Activated gamma-delta T cell treated with Interleukin-2 at 50 U/mL for 16 hours (primary cell): ENCODE measurements around the gene ALOXE3.
"Not testable (repeated sequence)": the region's sequence is repeated elsewhere in the genome, so short reads cannot be mapped to it uniquely, and the experiment has no call there.

ENCODE experiments used
- DNase-seq: peaks from one replicate; pipeline ENCODE4 v3.0.0-alpha.2; 2020

ALOXE3 gene

DNA sequence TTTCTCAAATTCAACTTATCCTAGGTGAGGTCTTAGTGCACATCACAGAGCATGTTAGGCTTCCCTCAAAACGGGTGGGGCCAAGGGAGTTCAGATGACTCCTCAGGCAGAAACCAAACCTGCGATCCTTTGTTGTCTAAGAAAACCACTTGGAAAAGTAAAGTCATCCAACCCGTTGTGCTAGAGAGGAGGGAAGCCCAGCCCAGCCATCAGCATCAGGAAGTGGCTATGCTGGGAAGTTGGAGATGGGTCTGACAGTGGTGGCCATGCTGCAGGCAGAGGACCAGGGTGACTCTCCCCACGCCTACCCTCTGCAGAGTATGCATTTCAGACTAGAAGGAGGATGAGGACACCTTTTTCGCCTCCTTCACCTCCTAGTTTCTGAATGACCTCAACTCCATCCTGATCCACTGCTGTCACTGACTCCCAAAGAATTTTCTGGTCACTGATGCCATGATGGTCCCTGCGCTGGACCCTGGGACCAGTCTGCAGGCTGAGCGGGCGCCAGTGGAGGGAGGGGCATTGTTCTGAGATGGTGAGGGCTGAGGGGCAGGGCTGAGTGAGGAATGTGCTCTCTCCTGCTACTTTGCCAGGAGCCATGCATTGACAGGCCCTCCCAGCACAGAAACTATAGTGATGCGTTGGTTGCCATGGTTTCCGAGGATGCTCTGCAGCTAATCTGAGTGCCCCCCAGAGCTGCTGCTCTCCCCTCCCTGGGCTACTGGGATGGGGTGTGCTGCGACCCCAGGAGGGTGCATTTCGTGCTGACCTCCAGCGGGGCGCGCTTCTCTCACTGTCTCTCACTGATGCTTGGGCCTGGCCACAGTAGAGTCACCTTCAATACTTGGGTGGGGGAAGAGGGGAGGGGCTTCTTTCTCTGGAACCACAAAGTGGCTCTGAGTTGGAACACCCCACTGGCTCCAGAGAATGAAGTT, 51.2 kb downstream of the ALOXE3 start:
- DNase-seq, result no peak

DNA sequence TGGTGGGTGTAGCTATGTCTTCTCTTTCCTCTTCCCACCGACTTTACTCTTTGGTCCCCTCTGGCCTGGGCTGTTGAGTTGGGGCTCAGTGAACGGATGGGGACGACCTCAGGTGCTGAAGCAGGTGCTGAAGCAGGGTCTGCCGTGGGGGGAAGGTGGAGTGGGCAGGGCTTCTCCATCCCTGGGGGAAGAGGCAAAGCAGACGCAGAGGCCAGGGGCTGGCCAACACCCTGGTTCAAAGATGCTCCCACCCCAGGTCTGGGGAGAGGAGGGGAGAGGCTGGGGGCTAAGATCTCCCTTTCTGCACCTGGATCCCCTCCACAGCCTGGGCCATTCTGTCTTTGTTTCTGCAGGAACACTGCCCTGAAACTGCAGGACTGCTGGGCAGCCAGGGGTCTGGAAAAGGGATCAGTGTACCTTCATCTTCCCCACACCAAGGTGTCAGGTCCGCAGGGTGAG, 53.7 kb downstream of the ALOXE3 start:
- DNase-seq, result no peak

DNA sequence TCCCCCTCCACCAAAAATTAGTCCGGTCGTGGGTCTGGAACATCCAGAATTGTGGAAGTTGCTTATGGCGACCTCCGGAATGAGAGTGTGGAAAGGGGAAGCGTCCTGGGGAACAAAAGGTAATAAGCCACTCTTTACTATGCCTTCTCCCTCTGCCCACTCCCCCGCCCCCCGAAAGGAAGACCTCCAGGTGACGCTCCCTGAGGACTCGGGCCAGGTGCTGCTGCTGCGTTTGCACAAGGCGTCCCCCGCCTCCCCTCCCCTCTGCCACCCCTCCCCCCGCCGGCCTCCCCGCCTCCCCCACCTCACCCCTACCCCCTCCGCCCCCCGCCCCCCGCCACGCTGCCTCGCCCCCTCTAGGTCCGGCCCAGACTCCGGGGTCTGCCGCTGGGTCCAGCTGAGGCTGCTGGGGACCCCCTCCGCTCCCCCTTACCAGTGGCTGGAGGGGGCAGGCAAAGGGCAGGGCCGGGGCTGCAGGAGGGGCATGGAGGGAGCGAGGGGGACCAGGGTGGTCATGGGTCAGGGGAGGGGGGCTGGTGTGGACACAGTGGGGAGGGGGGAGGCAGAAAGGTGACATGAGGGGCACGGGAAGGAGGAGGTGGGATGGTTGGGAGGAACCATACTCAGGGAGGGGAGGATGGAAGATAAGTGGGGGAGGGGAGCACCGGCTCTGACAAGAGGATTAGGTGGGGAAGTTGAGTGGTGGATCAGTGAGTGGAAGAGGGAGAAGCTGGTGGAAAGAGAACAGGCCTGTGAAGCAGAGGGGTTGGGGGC, 54.4 kb downstream of the ALOXE3 start:
- no peak for DNase-seq

DNA sequence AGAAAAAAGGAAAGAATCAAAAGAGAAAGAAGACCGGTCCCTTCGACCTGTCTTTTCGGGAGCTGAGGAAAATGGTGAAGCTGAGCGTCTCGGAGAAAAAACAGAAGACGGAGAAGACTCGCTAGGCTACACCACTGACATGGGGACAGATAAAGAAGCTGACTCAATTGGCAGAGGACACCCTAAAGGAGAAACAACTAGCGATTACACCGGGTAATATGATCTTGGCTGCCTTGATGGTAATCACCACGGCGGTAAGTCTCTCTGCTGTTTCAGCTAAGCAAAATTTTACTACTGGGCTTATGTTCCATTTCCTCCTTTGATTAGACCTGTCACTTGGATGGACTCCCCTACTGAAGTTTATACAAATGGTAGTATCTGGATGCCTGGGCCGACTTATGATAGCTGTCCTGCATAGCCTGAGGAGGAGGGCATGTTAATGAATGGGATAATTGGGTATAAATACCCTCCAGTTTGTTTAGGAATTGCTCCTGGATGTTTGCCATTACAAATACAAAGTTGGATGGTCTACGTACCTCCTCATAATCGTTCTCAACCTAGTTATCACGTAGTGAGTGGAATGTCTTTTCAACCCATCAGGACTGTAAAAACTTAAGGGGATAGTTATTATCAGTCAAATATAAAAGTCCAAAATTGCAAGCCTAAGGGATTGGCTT, 55.4 kb downstream of the ALOXE3 start:
- no peak for DNase-seq

DNA sequence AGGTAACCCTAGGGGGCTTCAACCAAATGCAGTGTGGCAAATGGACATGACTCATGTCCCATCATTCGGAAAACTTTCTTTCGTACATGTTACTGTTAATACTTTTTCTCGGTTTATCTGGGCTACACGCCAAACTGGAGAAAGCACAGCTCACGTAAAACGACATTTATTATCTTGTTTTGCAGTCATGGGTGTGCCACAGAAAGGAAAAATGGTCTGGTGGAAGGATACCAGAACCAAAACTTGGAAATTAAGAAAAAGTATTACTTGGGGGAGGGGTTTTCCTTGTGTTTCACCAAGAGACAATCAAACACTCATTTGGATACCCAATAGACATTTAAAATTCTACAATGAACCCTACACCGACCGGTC, 55.9 kb downstream of the ALOXE3 start:
- no peak for DNase-seq

DNA sequence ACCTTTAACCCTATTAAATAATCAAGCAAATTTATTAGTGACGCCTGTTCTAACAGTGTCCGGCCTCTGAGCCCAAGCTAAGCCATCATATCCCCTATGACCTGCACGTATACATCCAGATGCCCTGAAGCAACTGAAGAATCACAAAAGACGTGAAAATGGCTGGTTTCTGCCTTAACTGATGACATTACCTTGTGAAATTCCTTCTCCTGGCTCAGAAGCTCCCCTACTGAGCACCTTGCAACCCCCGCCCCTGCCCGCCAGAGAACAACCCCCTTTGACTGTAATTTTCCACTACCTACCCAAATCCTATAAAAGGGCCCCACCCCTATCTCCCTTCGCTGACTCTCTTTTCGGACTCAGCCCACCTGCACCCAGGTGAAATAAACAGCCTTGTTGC, 56.5 kb downstream of the ALOXE3 start:
- not testable (repeated sequence) for DNase-seq

DNA sequence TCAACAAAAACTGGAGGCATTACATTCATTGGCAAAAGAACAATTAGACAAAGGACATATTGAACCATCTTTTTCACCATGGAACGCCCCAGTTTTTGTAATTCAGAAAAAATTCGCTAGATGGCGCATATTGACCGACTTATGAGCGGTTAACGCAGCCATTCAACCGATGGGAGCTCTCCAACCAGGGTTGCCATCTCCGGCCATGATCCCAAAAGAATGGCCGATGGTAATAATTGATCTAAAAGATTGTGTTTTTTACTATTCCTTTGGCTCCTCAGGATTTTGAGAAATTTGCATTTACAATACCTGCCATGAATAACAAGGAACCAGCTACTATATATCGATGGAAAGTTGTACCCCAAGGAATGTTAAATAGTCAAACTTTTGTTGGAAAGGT, 58.0 kb downstream of the ALOXE3 start:
- DNase-seq, result peak; percentile 63

DNA sequence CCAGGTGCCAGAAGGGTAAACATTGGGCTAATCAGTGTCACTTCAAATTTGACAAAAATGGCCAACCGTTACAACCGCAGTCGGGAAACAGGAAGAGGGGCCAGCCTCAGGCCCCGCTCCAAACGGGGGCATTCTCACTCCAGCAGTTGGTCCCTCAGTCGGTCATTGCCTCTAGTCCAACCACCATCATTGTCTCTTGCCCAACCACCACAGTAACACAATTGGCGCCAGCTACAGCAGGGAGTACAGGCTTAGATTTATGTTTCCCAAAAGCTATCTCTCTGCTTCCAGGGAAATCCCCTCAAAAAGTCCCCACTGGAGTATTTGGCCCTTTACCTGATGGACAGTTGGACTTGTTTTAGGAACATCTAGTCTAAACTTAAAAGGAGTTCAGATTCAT, 59.2 kb downstream of the ALOXE3 start:
- no peak for DNase-seq

DNA sequence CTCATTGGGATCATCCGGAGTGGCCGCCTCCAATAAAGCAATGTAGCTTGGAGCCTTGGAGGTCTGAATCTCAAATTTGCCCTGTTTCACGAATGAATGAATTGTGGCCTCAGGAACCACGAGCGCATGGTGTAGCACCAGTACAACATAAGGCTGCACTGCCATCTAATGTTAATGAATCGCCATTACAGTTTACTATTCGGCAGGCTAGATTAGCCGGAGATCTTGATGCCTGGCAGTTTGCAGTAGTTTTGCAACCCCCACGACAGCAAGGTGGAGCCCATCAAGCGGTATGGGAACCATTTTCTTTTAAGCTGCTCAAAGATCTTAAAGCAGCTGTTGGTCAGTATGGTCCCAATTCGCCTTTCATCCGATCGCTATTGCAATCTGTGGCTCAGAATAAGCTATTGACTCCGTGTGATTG, 60.6 kb downstream of the ALOXE3 start:
- DNase-seq, result peak; percentile 38

DNA sequence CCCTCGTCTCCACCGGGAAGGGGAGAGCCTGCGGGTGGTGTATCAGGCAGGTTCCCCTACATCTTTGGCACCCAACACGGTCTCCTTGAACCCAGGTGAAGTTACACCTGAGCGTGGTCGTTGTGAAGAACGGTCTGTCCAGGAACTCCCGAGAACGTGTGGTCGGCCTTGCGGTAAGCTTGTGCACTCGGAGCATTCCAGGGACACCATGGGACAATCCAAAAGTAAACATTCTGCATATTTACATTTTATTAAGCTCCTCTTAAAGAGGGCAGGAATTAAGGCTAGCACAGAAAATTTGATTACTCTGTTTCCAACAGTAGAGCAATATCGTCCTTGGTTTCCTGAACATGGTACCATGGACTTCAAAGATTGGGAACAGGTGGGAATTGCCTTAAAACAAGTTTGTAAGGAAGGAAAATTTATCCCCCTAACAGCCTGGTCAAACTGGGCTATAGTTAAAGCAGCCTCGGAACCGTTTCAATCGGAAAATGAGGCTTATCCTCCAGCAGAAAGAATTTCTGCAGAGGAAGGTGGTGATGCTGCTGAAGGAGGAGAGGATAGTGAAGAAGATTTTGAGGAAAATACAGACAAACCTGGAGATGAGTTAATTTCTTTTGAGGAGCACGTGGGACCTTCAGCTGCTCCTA, 61.2 kb downstream of the ALOXE3 start:
- DNase-seq, result no peak

DNA sequence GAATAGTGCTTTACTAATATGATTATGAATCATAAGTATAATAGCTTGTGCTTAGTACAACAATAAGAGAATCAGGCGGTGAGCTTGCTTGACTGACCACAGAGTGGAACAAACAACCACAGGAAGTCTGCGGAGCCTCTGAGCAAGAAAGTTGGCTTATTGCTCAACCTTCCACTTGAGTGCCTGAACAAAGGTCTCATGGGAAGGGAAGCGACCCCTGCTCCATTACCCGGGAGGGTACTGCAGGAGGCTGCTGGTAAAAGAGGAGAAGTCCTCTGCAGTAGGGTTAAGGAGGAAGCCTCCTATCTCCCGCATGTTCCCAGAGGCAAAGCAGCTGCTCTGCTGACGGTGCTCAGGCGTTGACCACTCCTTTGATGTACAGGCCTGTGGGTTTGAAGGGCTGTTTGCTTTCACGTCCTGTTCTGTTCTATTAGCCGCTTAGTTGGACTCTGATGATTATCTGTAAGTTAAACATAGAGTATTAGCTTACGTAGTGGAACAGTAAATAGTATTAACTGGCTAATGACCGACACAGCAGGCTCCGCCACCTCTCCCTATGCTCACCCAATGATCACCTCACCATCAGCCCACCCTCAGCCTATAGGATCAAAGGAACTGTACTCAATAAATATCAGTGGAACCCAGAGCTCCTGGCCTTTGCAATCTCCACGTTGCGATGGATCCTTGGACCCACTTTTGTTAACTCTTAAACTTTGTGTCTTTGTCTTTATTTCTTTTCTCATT, 61.9 kb downstream of the ALOXE3 start:
- no peak for DNase-seq

DNA sequence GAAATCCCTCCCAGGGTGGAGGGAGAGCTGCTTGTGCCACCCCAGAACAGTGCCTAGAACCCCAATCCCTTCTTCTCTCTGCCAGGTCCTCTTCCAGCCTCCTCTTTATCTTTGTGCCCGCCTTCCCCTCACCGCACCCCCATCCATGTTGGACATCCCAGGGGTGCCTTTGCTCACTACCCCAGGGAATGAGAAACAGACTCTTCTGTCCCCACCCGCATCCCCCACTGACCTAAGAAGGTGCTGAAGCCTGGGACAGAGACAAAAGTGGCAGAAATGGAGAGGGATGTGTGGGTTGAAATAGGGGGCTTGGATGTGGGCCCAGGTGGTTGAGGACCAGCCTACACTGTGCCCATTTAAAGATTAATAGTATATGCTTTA, 62.5 kb downstream of the ALOXE3 start:
- DNase-seq, result no peak

DNA sequence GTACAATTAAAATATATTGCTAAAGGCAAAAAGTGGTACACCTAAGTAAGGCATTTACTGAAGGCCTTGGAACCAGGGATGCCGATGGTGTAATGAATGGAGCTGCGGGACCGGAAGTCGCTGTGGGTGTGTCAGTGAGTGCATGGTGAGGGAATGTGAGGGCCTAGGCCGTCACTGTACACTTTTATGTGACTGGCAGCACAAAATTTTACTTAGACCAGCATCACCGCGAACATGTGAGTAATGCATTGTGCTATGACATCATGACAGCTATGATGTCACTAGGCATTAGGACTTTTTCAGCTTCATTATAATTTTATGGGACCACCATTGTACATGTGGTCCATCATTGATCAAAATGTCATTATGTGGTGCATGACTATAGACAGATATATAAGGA, 64.7 kb downstream of the ALOXE3 start:
- no peak for DNase-seq

DNA sequence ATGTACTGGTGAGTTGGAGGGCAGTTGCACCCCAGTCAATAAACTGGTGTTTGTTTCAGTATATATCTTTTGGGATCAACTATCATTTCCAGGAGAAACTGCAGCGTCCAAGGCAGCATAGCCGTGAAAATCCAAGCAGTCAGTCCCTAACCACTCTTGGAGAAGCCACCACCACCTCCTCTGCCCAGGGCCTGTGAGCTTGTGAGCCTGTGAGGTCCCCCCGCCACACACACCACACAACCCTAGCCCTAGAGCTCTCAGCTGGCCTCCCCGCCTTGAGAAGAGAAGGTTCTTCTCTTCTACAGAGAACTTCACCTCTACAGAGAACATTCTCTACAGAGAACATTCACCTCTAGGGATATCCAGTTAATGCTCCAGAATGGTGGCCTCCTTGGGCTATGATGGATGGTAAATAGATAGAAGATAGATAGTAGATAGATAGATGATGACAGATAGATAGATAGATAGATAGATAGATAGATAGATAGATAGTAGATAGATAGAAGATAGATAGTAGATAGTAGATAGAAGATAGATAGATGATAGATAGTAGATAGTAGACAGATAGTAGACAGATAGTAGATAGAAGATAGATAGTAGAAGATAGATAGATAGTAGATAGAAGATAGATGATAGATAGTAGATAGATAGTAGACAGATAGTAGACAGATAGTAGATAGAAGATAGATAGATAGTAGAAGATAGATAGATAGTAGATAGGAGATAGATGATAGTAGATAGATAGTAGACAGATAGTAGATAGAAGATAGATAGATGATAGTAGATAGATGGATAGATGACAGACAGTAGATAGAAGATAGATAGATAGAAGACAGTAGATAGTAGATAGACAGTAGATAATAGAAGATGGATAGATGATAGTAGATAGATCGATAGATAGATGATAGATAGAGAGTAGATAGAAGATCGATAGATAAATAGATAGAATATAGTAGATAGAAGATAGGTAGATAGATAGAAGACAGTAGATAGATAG, 65.8 kb downstream of the ALOXE3 start:
- DNase-seq, result no peak

DNA sequence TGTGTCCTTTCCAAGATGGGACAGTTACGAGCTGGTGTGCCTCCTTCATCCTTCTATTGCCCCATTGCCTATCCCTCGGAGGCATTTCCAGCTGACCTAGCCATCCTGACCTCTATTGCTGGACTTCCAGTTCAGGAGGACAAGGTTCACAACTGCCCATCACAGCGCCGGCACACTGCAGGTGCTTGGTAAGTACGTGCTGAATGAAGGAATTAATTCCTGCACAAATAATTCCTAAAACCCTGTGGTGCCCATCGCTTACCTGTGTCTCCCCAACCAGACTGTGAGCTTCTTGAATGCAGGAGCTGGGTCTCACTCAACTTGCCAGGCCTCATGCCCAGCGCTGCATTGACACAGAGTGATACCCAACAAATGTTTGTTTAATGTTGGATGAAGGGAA, 66.5 kb downstream of the ALOXE3 start:
- DNase-seq, result no peak

DNA sequence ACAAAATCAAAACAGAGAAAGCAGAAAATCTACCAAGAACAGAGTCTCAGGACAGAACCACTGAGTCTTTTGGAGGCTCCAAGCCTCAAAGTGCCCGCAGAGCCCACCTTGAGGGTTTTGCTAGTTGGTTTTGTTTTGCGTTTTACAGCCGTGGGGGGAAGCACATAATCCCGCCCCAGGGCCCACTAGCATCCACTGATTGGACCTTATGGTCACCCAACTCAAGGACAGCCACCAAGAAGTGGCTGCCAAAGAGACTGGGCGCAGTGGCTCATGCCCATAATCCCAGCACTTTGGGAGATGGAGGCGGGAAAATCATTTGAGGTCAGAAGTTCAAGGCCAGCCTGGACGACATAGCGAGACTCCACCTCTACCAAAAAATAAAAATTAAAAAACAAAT, 69.6 kb downstream of the ALOXE3 start:
- DNase-seq, result no peak

DNA sequence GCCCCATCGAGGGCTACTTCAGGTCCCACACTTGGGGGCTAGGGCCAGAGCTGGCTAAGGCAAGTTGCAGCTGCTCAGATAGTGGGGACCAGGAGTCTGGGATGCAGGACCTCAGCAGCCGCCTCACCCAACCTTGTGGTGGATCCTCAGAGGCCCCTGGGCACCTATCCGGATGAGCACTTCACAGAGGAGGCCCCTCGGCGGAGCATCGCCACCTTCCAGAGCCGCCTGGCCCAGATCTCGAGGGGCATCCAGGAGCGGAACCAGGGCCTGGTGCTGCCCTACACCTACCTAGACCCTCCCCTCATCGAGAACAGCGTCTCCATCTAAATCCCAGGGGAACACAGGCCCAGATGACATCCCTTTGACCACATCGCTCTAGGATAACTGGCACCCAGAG, 70.1 kb downstream of the ALOXE3 start:
- DNase-seq, result no peak

DNA sequence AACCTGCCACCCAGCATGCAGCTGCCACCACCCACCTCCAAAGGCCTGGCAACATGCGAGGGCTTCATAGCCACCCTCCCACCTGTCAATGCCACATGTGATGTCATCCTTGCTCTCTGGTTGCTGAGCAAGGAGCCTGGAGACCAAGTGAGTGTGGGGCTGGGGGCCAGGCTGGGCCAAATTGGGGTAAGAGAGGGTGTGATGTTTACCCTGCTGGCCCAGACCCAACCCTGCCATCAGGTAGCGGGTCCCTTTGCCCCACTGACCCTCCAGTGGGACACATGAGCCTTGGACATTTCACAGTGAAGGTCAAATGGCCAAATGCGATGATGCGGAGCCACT, 70.6 kb downstream of the ALOXE3 start:
- no peak for DNase-seq

DNA sequence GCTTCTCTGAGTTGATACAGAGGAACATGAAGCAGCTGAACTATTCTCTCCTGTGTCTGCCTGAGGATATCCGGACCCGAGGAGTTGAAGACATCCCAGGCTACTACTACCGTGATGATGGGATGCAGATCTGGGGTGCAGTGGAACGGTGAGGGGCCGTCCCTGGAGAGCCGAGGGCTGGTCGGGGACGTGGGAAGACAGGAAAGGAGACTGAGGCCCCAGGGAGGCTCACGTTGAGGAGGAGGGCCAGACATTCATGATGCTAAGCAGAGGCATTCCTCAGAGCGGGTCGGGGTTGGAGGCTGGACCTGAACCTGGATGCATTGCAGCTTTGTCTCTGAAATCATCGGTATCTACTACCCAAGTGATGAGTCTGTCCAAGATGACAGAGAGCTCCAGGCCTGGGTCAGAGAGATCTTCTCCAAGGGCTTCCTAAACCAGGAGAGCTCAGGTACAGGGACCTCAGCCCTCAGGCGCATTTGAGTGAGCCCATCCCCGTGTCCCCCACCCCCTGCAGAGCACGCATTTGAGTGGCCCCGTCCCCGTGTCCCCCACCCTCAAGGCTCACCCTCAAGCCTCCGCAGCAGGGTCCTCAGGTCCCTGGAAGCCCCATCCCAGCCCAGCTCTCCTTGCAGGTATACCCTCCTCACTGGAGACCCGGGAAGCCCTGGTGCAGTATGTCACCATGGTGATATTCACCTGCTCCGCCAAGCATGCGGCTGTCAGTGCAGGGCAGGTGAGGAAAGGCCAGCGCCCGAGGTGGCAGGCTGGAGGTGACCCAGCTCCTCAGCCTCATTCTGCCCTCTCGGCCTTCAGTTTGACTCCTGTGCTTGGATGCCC, 71.2 kb downstream of the ALOXE3 start:
- DNase-seq, result no peak

DNA sequence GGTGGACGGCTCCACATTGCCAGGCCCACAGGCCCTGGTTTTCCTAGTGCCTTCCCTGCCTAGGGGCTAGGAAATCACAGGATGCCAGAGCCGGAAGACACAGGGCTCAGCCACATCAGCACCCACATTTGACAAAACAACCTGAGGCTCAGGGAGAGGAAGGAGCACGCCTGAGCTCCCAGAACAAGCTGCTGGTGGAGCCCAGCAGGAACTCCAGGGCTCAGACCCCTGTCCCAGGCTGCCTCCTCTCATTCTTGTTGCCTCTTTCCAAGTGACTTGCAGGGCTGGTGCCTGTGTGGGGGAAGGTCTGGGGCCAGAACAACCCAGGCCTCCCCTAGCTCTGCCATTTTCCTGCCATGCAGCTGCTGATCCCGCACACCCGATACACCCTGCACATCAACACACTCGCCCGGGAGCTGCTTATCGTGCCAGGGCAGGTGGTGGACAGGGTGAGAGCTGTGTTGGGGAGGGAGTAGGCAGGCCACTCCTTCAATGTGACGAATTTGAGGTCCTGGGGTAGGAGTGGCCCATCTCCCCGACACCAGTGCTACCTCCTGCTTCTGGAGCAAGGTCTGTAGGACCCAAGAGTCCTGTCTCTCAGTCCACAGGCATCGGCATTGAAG, 71.9 kb downstream of the ALOXE3 start:
- DNase-seq, result no peak
